Tibial nerve (tissue), 4 donors: ENCODE measurements around the gene GLIPR2. TPM values are rescaled to one million over a fixed set of nuclear protein-coding genes. Genes with fewer than 3 reads are reported as not detected.

Experiments
- DNase-seq, 2 donors: peaks; one replicate each; pipeline ENCODE4 v3.0.0-alpha.2; 2019; ENCODE audit warnings: low spot score in 2 of 2
- H3K27ac ChIP-seq, 4 donors: fragments of 200-600 bp; sonication (generic) in 3 of 4; one replicate each; pipeline ENCODE4 v1.5.1; 2017 to 2019; ENCODE audit warnings: mild to moderate bottlenecking in 1 of 4
- H3K27me3 ChIP-seq, 2 donors: fragments of 200-600 bp; sonication (generic) in 1 of 2; one replicate each; pipeline versions ENCODE4 v1.5.1 to v1.6.0; 2017 to 2019
- H3K36me3 ChIP-seq, 3 donors: fragments of 200-600 bp; sonication (generic); one replicate each; pipeline ENCODE4 v1.5.1; 2018 to 2019
- H3K4me1 ChIP-seq, 4 donors: fragments of 200-600 bp; sonication (generic) in 3 of 4; one replicate each; pipeline ENCODE4 v1.5.1; 2017 to 2019
- H3K4me3 ChIP-seq, 4 donors: fragments of 200-600 bp; sonication (generic) in 3 of 4; one replicate each; pipeline ENCODE4 v1.5.1; 2017 to 2019; ENCODE audit warnings: mild to moderate bottlenecking in 1 of 4, moderate library complexity in 1 of 4
- H3K9me3 ChIP-seq, 4 donors: fragments of 200-600 bp; sonication (generic) in 3 of 4; one replicate each; pipeline ENCODE4 v1.5.1; 2017 to 2019
- CTCF ChIP-seq, 5 experiments: fragments of 200-600 bp in 3 of 5; fragments of 450-650 bp in 2 of 5; sonication (generic) in 3 of 5; IDR thresholded peaks; one replicate each; pipeline ENCODE4 v1.5.1; 2016 to 2019; ENCODE audit warnings: antibody characterized with exemption in 5 of 5, mild to moderate bottlenecking in 3 of 5, moderate library complexity in 2 of 5
- EP300 ChIP-seq, 2 donors: sonication (generic); formaldehyde crosslinking; IDR thresholded peaks; one replicate each; pipeline ENCODE4 v1.6.1; 2017; ENCODE audit warnings: antibody characterized with exemption in 2 of 2, mild to moderate bottlenecking in 1 of 2
- POLR2A ChIP-seq, 2 donors: fragments of 450-650 bp; IDR thresholded peaks; one replicate each; pipeline ENCODE4 v1.6.1; 2017; ENCODE audit warnings: antibody characterized with exemption in 2 of 2, mild to moderate bottlenecking in 2 of 2, moderate library complexity in 2 of 2
- WGBS, 2 donors: methylation state at CpG; one replicate each; pipeline ENCODE4 v1.1.5; 2018; 5-methylcytosine and 5-hydroxymethylcytosine counted together
- total RNA-seq, 4 donors: library from RNA; depleted of rRNA; stranded (reverse); fragments of >200 nt; gene quantifications; one replicate each; pipeline ENCODE4 v1.1.0, GENCODE V29; 2016

The GLIPR2 gene
- total RNA-seq, 4 donors from 2014 or later: 18.1 to 26.4 (median 25.6) TPM

GRCh38 chr9:36121971-36122370, 14.6 kb upstream of the GLIPR2 start:
- Histone ChIP-seq H3K27ac (no peak overlapping the region), H3K4me3 (no peak overlapping the region), H3K27me3 (no peaks in the 10 kb centered on the region), H3K4me1 (peaks cover 0 to 3% (median 0%) of the 10 kb centered on the region in 4 donors), H3K9me3 (no peaks in the 10 kb centered on the region), H3K36me3 (peaks cover 0 to 71% (median 0%) of the 10 kb centered on the region in 3 donors)
- TF ChIP-seq POLR2A (IDR thresholded peaks at IDR 0.05): no peak
- TF ChIP-seq CTCF (IDR thresholded peaks at IDR 0.05): no peak
- no peak for TF ChIP-seq EP300 (IDR thresholded peaks at IDR 0.05)
- no peak for DNase-seq
- WGBS, 2 donors: 86 to 93% methylated on average over 7 of the region's 7 CpGs

GRCh38 chr9:36123515-36123914, 13.0 kb upstream of the GLIPR2 start:
- H3K4me3 ChIP-seq: no peak overlapping the region
- 87 to 89% methylated on average over 2 of the region's 2 CpGs for WGBS, 2 donors
- no peaks in the 10 kb centered on the region for H3K27me3 ChIP-seq
- no peak for TF ChIP-seq POLR2A (IDR thresholded peaks at IDR 0.05)
- TF ChIP-seq EP300 (IDR thresholded peaks at IDR 0.05): no peak
- no peak for TF ChIP-seq CTCF (IDR thresholded peaks at IDR 0.05)
- no peak for DNase-seq
- H3K27ac ChIP-seq: no peak overlapping the region
- no peaks in the 10 kb centered on the region for H3K9me3 ChIP-seq
- peaks cover 0 to 56% (median 0%) of the 10 kb centered on the region in 3 donors for H3K36me3 ChIP-seq
- H3K4me1 ChIP-seq: peaks cover 0 to 3% (median 0%) of the 10 kb centered on the region in 4 donors

GRCh38 chr9:36125062-36125855, 11.3 kb upstream of the GLIPR2 start:
- peaks cover 0 to 40% (median 0%) of the 10 kb centered on the region in 3 donors for H3K36me3 ChIP-seq
- H3K9me3 ChIP-seq: no peaks in the 10 kb centered on the region
- no peak overlapping the region for H3K4me3 ChIP-seq
- DNase-seq: no peak
- no peaks in the 10 kb centered on the region for H3K27me3 ChIP-seq
- TF ChIP-seq CTCF (IDR thresholded peaks at IDR 0.05): no peak
- no peak for TF ChIP-seq EP300 (IDR thresholded peaks at IDR 0.05)
- no peak for TF ChIP-seq POLR2A (IDR thresholded peaks at IDR 0.05)
- H3K27ac ChIP-seq: peak overlapping the region in 1 of 4 donors; percentile 34
- peaks cover 0 to 3% (median 0%) of the 10 kb centered on the region in 4 donors for H3K4me1 ChIP-seq
- 74 to 79% methylated on average over 10 of the region's 10 CpGs for WGBS, 2 donors

- Histone ChIP-seq H3K27me3 (no peaks in the 10 kb centered on the region), H3K4me1 (peaks cover 0 to 3% (median 0%) of the 10 kb centered on the region in 4 donors), H3K27ac (peak overlapping the region in 2 of 4 donors; percentile 11 to 34), H3K4me3 (no peak overlapping the region), H3K9me3 (no peaks in the 10 kb centered on the region), H3K36me3 (peaks cover 0 to 31% (median 0%) of the 10 kb centered on the region in 3 donors)
- no peak for TF ChIP-seq EP300 (IDR thresholded peaks at IDR 0.05)
- no peak for TF ChIP-seq CTCF (IDR thresholded peaks at IDR 0.05)
- no peak for DNase-seq
- WGBS, 2 donors: 46 to 47% methylated on average over 7 of the region's 7 CpGs
These were observed 10.4 kb upstream of the GLIPR2 start for GRCh38 chr9:36126016-36126730.
